Kidney epithelial cell (primary cell): ENCODE measurements around the gene ADM. TPM values are rescaled to one million over a fixed set of nuclear protein-coding genes. Genes with fewer than 3 reads are reported as not detected.

Source experiments
- DNase-seq: peaks from one replicate; pipeline ENCODE4 v3.0.0-alpha.2; 2010; ENCODE audit warnings: low read depth
- H3K27me3 ChIP-seq: 2 replicates; pipeline ENCODE4 v1.6.0; 2011; ENCODE audit warnings: low read length; ENCODE audit not compliant: control insufficient read depth, insufficient read depth
- H3K36me3 ChIP-seq: 2 replicates; pipeline ENCODE4 v1.5.1; 2011; ENCODE audit warnings: low read length; ENCODE audit not compliant: control insufficient read depth, insufficient read depth
- H3K4me3 ChIP-seq: 2 replicates; pipeline ENCODE4 v1.5.1; 2011; ENCODE audit warnings: low read depth, mild to moderate bottlenecking, control low read depth, low read length
- total RNA-seq: library from RNA; depleted of rRNA; stranded (reverse); fragments of >200 nt; gene quantifications from 2 replicates; pipeline ENCODE4 v1.2.3, GENCODE V29; 2015
- TF ChIP-seq, protein P1 (sequence below): IDR thresholded peaks from 2 replicates; pipeline ENCODE4 v1.5.1; 2011; ENCODE audit warnings: mild to moderate bottlenecking, moderate library complexity, low read length, control low read depth, inconsistent platforms; ENCODE audit not compliant: insufficient read depth, poor library complexity, severe bottlenecking

Gene ADM
- total RNA-seq, 1 donor from 2014 or later, result 68.1 TPM

DNA sequence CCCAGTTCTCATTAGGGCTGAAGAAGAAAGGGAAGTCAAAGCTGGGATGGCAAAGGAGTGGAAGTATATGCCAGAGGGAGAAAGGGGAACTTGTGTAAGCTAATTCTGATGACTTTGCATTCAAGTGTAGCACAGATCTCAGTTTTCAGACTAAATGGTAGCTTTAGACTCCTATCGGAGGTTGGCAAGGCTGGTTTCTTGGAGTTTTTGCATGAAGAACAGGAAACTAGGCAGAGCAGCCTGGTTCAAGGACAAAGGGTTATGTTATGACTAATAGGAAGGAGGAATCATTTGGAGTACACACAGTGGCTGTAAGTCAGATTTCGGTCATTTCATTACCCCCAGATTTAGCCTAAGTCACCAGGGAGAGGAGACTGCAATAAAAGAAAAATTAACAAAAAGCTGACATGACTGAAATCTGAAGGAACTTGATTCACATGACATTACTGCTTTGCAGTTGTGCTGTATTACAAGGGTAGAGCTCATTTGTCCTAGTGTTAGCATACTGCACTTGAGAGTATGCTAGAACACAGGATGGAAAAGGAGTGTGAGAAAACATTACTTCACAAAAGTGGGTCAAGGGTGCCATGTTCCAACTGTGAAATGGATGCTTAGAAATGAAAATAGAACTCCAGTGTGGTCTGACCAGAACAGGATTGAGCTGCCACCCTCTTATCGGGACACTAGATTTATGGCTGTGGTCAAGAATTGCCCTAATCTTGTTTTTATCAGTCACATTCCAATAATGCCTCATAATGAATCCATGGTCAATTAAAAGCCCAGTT is 23.6 kb downstream of the ADM start:
- Histone ChIP-seq H3K36me3 (no peaks in the 10 kb centered on the region), H3K27me3 (no peaks in the 10 kb centered on the region), H3K4me3 (no peak overlapping the region)
- no peak for DNase-seq
- TF ChIP-seq, protein P1, sequence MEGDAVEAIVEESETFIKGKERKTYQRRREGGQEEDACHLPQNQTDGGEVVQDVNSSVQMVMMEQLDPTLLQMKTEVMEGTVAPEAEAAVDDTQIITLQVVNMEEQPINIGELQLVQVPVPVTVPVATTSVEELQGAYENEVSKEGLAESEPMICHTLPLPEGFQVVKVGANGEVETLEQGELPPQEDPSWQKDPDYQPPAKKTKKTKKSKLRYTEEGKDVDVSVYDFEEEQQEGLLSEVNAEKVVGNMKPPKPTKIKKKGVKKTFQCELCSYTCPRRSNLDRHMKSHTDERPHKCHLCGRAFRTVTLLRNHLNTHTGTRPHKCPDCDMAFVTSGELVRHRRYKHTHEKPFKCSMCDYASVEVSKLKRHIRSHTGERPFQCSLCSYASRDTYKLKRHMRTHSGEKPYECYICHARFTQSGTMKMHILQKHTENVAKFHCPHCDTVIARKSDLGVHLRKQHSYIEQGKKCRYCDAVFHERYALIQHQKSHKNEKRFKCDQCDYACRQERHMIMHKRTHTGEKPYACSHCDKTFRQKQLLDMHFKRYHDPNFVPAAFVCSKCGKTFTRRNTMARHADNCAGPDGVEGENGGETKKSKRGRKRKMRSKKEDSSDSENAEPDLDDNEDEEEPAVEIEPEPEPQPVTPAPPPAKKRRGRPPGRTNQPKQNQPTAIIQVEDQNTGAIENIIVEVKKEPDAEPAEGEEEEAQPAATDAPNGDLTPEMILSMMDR, result no peak

GRCh38 chr11:10329356-10329755 is 24.5 kb downstream of the ADM start:
- DNase-seq, result no peak
- H3K4me3 ChIP-seq, result no peak overlapping the region
- H3K27me3 ChIP-seq, result no peaks in the 10 kb centered on the region
- TF ChIP-seq, protein P1, result no peak
- no peaks in the 10 kb centered on the region for H3K36me3 ChIP-seq

- Histone ChIP-seq H3K4me3 (no peak overlapping the region), H3K36me3 (no peaks in the 10 kb centered on the region), H3K27me3 (no peaks in the 10 kb centered on the region)
- TF ChIP-seq, protein P1, result no peak
- no peak for DNase-seq
Measured at GRCh38 chr11:10329935-10330334, 25.1 kb downstream of the ADM start.

DNA sequence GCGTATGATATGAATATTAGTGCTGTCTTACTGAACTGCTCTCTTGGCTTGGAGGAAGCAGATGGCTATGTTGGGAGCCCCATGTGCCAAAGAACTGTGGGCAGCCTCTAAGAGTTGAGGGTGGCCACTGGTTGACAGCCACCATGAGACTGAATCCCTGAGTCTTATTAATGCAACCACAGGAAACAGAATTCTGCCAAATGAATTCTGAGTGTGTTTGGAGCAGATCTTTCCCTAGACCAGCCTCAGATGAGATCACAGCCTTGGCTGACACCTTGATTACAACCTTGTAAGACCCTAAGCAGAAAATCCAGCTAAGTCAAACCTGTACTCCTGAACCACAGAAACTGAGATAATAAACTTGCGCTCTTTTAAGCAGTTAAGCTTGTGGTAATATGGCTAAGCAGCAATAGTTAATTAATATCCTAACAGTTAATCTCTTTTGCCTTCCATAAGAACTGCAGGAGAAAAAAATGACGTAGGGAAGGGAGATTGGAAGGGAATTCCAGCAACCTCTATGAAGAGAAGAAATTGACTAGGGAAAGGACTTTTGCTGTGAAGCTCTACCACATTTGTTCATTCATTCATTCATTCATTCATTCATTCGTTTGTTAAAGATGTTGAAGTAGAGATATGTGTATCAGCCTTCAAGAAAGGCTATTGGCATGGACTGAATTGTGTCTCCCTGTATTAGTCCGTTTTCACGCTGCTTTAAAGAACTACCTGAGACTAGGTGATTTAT is 26.8 kb downstream of the ADM start:
- no peak for DNase-seq
- no peak overlapping the region for H3K4me3 ChIP-seq
- TF ChIP-seq, protein P1, result no peak
- no peaks in the 10 kb centered on the region for H3K36me3 ChIP-seq
- no peaks in the 10 kb centered on the region for H3K27me3 ChIP-seq

DNA sequence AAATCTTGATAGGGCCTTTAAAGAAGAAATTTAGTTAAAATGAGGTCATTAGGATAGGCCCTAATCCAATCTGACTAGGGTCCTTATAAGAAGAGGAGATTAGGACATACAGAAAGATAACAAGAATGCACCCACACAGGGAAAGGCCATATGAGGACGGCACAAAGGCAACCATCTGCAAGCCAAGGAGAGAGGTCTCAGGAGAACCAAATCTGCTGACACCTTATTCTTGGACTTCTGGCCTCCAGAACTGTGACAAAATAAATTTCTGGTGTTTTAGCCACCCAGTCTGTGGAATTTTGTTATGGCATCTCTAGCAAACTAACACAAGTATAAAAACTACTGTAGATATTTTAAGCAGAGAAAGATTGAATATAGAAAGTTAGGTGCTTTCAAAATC is 28.6 kb downstream of the ADM start:
- TF ChIP-seq, protein P1, result no peak
- no peak overlapping the region for H3K4me3 ChIP-seq
- H3K36me3 ChIP-seq, result no peaks in the 10 kb centered on the region
- DNase-seq, result no peak
- no peaks in the 10 kb centered on the region for H3K27me3 ChIP-seq
